GM18508 (cell line): ENCODE data around the gene HPSE2.
"Not testable (repeated sequence)": the region's sequence is repeated elsewhere in the genome, so short reads cannot be mapped to it uniquely, and the experiment has no call there.

Experiments used
- ATAC-seq: cut with Tn5 transposase; IDR thresholded peaks from one replicate; pipeline ENCODE4 v1.9.1; 2021; ENCODE audit warnings: moderate number of reproducible peaks; ENCODE audit not compliant: insufficient read depth, unreplicated experiment

HPSE2 gene

GRCh38 chr10:99170116-99170675, 65.5 kb downstream of the HPSE2 start:
- ATAC-seq: no peak

- no peak for ATAC-seq
These were observed 74.5 kb downstream of the HPSE2 start for GRCh38 chr10:99161165-99161564.

- no peak for ATAC-seq
These were observed 92.0 kb downstream of the HPSE2 start for GRCh38 chr10:99143651-99144050.

- ATAC-seq: no peak
These were observed 92.6 kb downstream of the HPSE2 start for GRCh38 chr10:99143011-99143410.

- ATAC-seq: not testable (repeated sequence)
These were observed 102.8 kb downstream of the HPSE2 start for GRCh38 chr10:99132897-99133296.

GRCh38 chr10:99125879-99126278, 109.8 kb downstream of the HPSE2 start:
- no peak for ATAC-seq

GRCh38 chr10:99124376-99124775, 111.3 kb downstream of the HPSE2 start:
- no peak for ATAC-seq

- no peak for ATAC-seq
These were observed 111.8 kb downstream of the HPSE2 start for GRCh38 chr10:99123851-99124250.

GRCh38 chr10:99123336-99123735, 112.3 kb downstream of the HPSE2 start:
- no peak for ATAC-seq

- no peak for ATAC-seq
These were observed 116.3 kb downstream of the HPSE2 start for GRCh38 chr10:99119258-99119748.

GRCh38 chr10:99115703-99116102, 119.9 kb downstream of the HPSE2 start:
- ATAC-seq: no peak

GRCh38 chr10:99085358-99085757, 150.3 kb downstream of the HPSE2 start:
- ATAC-seq: no peak

- ATAC-seq: no peak
These were observed 151.5 kb downstream of the HPSE2 start for GRCh38 chr10:99084161-99084560.

- ATAC-seq: no peak
These were observed 155.2 kb downstream of the HPSE2 start for GRCh38 chr10:99080275-99080945.

- ATAC-seq: no peak
These were observed 173.1 kb downstream of the HPSE2 start for GRCh38 chr10:99062591-99062990.

- ATAC-seq: no peak
These were observed 176.9 kb downstream of the HPSE2 start for GRCh38 chr10:99058762-99059161.

GRCh38 chr10:99057936-99058690, 177.5 kb downstream of the HPSE2 start:
- ATAC-seq: no peak

GRCh38 chr10:99045671-99046070, 190.0 kb downstream of the HPSE2 start:
- ATAC-seq: no peak

- no peak for ATAC-seq
These were observed 193.4 kb downstream of the HPSE2 start for GRCh38 chr10:99042051-99042771.

- no peak for ATAC-seq
These were observed 194.2 kb downstream of the HPSE2 start for GRCh38 chr10:99041468-99041867.

GRCh38 chr10:99013885-99014284, 221.8 kb downstream of the HPSE2 start:
- no peak for ATAC-seq
